GM23338 (cell line): Measurements from ENCODE around the gene ETFA. TPM values are rescaled to one million over a fixed set of nuclear protein-coding genes. Genes with fewer than 3 reads are reported as not detected.

ENCODE experiments used
- ATAC-seq: fragments of 200-7000 bp; cut with Tn5 transposase; 3 replicates; pipeline ENCODE4 v1.9.1; 2020
- DNase-seq: peaks from one replicate; pipeline ENCODE4 v3.0.0-alpha.2; 2015; ENCODE audit warnings: low spot score
- H2AFZ ChIP-seq: fragments of 200-600 bp; sonication (generic); 2 replicates; pipeline ENCODE4 v1.8.0; 2016; ENCODE audit warnings: antibody characterized with exemption, mild to moderate bottlenecking, moderate library complexity
- H3F3A ChIP-seq: fragments of 200-600 bp; sonication (generic); replicated peaks from 2 replicates; pipeline ENCODE4 v1.8.0; 2017; ENCODE audit warnings: antibody characterized with exemption, mixed run types, low read depth
- H3K27ac ChIP-seq: fragments of 200-600 bp; sonication (generic); 2 replicates; pipeline ENCODE4 v1.6.1; 2016; ENCODE audit warnings: low read depth
- H3K27me3 ChIP-seq: fragments of 200-600 bp; sonication (generic); 2 replicates; pipeline ENCODE4 v1.8.0; 2016; ENCODE audit warnings: mild to moderate bottlenecking, mixed run types, moderate library complexity; ENCODE audit not compliant: insufficient read depth
- H3K36me3 ChIP-seq: fragments of 200-600 bp; sonication (generic); 2 replicates; pipeline ENCODE4 v1.8.0; 2016; ENCODE audit warnings: mild to moderate bottlenecking; ENCODE audit not compliant: insufficient read depth
- H3K4me1 ChIP-seq: fragments of 200-600 bp; sonication (generic); 2 replicates; pipeline ENCODE4 v1.8.0; 2016; ENCODE audit warnings: mild to moderate bottlenecking, moderate library complexity; ENCODE audit not compliant: insufficient read depth
- H3K4me2 ChIP-seq: fragments of 200-600 bp; sonication (generic); 2 replicates; pipeline ENCODE4 v1.7.1; 2017; ENCODE audit warnings: mixed run types
- H3K4me3 ChIP-seq: fragments of 200-600 bp; sonication (generic); 2 replicates; pipeline ENCODE4 v1.6.1; 2016; ENCODE audit warnings: mixed run types
- H3K79me2 ChIP-seq: fragments of 200-600 bp; sonication (generic); replicated peaks from 2 replicates; pipeline ENCODE4 v1.8.0; 2017; ENCODE audit warnings: mild to moderate bottlenecking; ENCODE audit not compliant: insufficient read depth
- H3K9me2 ChIP-seq: fragments of 200-600 bp; sonication (generic); 2 replicates; pipeline ENCODE4 v1.8.0; 2017; ENCODE audit not compliant: insufficient read depth
- H4K20me1 ChIP-seq: fragments of 200-600 bp; sonication (generic); replicated peaks from 2 replicates; pipeline ENCODE4 v1.8.0; 2017; ENCODE audit warnings: mild to moderate bottlenecking; ENCODE audit not compliant: insufficient read depth
- H3K27ac Mint-ChIP-seq: 2 replicates; pipeline ENCODE4 v1.8.0; 2020; ENCODE audit warnings: inconsistent platforms, mild to moderate bottlenecking, moderate library complexity, mixed read lengths
- H3K27me3 Mint-ChIP-seq: 3 replicates; pipeline ENCODE4 v1.8.0; 2022; ENCODE audit warnings: low read depth, mild to moderate bottlenecking, moderate library complexity, mixed read lengths, inconsistent platforms; ENCODE audit not compliant: insufficient read depth, poor library complexity
- H3K36me3 Mint-ChIP-seq: 3 replicates; pipeline ENCODE4 v1.8.0; 2021; ENCODE audit warnings: low read depth, mild to moderate bottlenecking, inconsistent platforms, moderate library complexity, mixed read lengths
- H3K4me1 Mint-ChIP-seq: 3 replicates; pipeline ENCODE4 v1.8.0; 2020; ENCODE audit warnings: mild to moderate bottlenecking, inconsistent platforms, mixed read lengths
- H3K4me3 Mint-ChIP-seq: 3 replicates; pipeline ENCODE4 v1.8.0; 2021; ENCODE audit warnings: moderate library complexity, mild to moderate bottlenecking, inconsistent platforms, mixed read lengths
- H3K9me3 Mint-ChIP-seq: 3 replicates; pipeline ENCODE4 v1.8.0; 2020; ENCODE audit warnings: moderate library complexity, mild to moderate bottlenecking, inconsistent platforms, mixed read lengths
- CREB1 ChIP-seq: fragments of 250-450 bp; sonication (Bioruptor Pico); IDR thresholded peaks from 2 replicates; pipeline ENCODE4 v1.5.0; 2020; ENCODE audit warnings: low read depth, mild to moderate bottlenecking, moderate library complexity
- EZH2 ChIP-seq: fragments of 200-600 bp; sonication (generic); IDR thresholded peaks from one replicate; pipeline ENCODE4 v1.8.0; 2017; ENCODE audit warnings: antibody characterized with exemption, mild to moderate bottlenecking, low read depth; ENCODE audit not compliant: unreplicated experiment
- EZH2phosphoT487 ChIP-seq: fragments of 200-600 bp; sonication (generic); IDR thresholded peaks from one replicate; pipeline ENCODE4 v1.8.1; 2018; ENCODE audit warnings: antibody characterized with exemption; ENCODE audit not compliant: unreplicated experiment
- POLR2AphosphoS5 ChIP-seq: IDR thresholded peaks from 2 replicates; pipeline ENCODE4 v1.6.1; 2016; ENCODE audit warnings: antibody characterized with exemption, low read depth
- ZNF114 ChIP-seq: fragments of 250-450 bp; sonication (Bioruptor Pico); IDR thresholded peaks from 2 replicates; pipeline ENCODE4 v1.5.0; 2020; ENCODE audit warnings: mild to moderate bottlenecking, moderate library complexity
- ZNF331 ChIP-seq: fragments of 250-450 bp; sonication (Bioruptor Pico); IDR thresholded peaks from 2 replicates; pipeline ENCODE4 v1.5.0; 2020; ENCODE audit warnings: low read depth, mild to moderate bottlenecking, moderate library complexity
- polyA plus RNA-seq: library from polyadenylated mRNA; unstranded; fragments of >200 nt; fragmentation: Nextera tagmentation; extraction: Ambion mirVana; gene quantifications from 2 replicates; pipeline ENCODE4 v1.2.1, GENCODE V29; 2016
- total RNA-seq: library from RNA; depleted of rRNA; stranded (reverse); fragments of >200 nt; shearing (Covaris generic); gene quantifications from 2 replicates; pipeline ENCODE4 v1.2.3, GENCODE V29; 2014
- TF ChIP-seq, protein P1 (sequence below), 2 experiments: fragments of 200-600 bp in 1 of 2; sonication (generic) in 1 of 2; conservative IDR thresholded peaks; 2 replicates each; pipeline versions ENCODE4 v1.5.1 to v1.6.1; 2016 to 2017; ENCODE audit warnings: antibody characterized with exemption in 2 of 2, low read depth in 2 of 2, mild to moderate bottlenecking in 2 of 2, moderate library complexity in 1 of 2
- TF ChIP-seq, protein P2 (sequence below): fragments of 250-450 bp; sonication (Bioruptor Pico); IDR thresholded peaks from 2 replicates; pipeline ENCODE4 v1.5.0; 2020; ENCODE audit warnings: mild to moderate bottlenecking, moderate library complexity
- TF ChIP-seq, protein P3 (sequence below): IDR thresholded peaks from one replicate; pipeline ENCODE4 v1.6.1; 2018; ENCODE audit warnings: antibody characterized with exemption; ENCODE audit not compliant: unreplicated experiment
- TF ChIP-seq, protein P4 (sequence below): IDR thresholded peaks from 2 replicates; pipeline ENCODE4 v1.6.1; 2016; ENCODE audit warnings: antibody characterized with exemption

ETFA gene
- total and polyA plus RNA-seq, 2 experiments from 2014 or later, result 52.9 to 69.1 TPM

DNA sequence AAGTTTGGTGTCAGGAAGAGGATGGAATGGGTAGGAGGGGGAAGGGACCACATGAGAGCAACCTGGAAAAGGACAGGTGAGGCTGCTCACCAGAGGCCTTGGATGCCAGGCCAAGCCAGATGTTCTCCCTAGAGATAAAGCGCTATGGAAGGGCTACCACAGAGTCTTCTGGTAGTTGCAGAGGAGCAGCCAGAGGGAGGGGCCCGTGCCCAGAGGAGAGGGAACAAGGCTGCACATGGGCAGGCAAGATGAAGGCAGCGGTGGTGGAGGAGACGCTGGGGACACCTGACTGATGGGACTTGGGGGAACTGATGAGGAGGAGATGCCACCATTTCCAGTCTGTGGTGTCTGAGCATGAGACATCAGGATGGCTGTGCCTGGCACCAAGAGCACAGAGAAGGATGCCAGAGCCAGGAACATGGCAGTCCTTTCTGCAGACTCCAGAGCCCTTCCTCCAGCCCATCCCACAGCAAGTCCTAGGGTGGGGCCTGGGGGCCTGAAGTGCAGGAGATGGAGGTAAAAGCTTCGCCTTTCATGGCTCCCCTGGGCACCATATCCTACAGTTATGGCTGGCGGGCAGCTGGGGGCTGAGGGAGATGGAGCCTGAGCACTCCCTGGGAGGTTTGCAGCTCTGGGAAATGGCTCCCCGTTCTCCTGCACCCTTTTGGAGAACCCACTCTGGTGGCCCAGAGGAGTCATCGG lies 103.0 kb downstream of the ETFA start:
- Histone ChIP-seq H3K4me3 (no peak overlapping the region), H3K9me2 (0 out of 2 replicates have a peak, but pooled peaks cover 4% of the 10 kb centered on the region), H4K20me1 (no peaks in the 10 kb centered on the region; the same call in 1 of the 2 replicates), H3F3A (no peaks in the 10 kb centered on the region), H3K4me2 (no peak overlapping the region), H2AFZ (no peak overlapping the region), H3K27me3 (no peaks in the 10 kb centered on the region), H3K79me2 (no peaks in the 10 kb centered on the region), H3K4me1 (no peaks in the 10 kb centered on the region), H3K27ac (no peak overlapping the region), H3K36me3 (no peaks in the 10 kb centered on the region)
- Mint-ChIP-seq H3K4me3 (no peak overlapping the region), H3K27ac (no peak overlapping the region), H3K4me1 (no peaks in the 10 kb centered on the region; the same call in 1 of the 3 replicates), H3K27me3 (peaks cover 8% of the 10 kb centered on the region), H3K36me3 (no peaks in the 10 kb centered on the region; the same call in 2 of the 3 replicates), H3K9me3 (no peaks in the 10 kb centered on the region)
- ATAC-seq (no peak), DNase-seq (no peak)
- TF ChIP-seq, protein P1, sequence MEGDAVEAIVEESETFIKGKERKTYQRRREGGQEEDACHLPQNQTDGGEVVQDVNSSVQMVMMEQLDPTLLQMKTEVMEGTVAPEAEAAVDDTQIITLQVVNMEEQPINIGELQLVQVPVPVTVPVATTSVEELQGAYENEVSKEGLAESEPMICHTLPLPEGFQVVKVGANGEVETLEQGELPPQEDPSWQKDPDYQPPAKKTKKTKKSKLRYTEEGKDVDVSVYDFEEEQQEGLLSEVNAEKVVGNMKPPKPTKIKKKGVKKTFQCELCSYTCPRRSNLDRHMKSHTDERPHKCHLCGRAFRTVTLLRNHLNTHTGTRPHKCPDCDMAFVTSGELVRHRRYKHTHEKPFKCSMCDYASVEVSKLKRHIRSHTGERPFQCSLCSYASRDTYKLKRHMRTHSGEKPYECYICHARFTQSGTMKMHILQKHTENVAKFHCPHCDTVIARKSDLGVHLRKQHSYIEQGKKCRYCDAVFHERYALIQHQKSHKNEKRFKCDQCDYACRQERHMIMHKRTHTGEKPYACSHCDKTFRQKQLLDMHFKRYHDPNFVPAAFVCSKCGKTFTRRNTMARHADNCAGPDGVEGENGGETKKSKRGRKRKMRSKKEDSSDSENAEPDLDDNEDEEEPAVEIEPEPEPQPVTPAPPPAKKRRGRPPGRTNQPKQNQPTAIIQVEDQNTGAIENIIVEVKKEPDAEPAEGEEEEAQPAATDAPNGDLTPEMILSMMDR (conservative IDR thresholded peaks at IDR 0.05; ENCODE audit: low read depth in 2 of 2), result no peak
- TF ChIP-seq EZH2phosphoT487 (no peak), ZNF114 (no peak), CREB1 (no peak), ZNF331 (no peak), POLR2AphosphoS5 (no peak), EZH2 (no peak)
- TF ChIP-seq, protein P2, sequence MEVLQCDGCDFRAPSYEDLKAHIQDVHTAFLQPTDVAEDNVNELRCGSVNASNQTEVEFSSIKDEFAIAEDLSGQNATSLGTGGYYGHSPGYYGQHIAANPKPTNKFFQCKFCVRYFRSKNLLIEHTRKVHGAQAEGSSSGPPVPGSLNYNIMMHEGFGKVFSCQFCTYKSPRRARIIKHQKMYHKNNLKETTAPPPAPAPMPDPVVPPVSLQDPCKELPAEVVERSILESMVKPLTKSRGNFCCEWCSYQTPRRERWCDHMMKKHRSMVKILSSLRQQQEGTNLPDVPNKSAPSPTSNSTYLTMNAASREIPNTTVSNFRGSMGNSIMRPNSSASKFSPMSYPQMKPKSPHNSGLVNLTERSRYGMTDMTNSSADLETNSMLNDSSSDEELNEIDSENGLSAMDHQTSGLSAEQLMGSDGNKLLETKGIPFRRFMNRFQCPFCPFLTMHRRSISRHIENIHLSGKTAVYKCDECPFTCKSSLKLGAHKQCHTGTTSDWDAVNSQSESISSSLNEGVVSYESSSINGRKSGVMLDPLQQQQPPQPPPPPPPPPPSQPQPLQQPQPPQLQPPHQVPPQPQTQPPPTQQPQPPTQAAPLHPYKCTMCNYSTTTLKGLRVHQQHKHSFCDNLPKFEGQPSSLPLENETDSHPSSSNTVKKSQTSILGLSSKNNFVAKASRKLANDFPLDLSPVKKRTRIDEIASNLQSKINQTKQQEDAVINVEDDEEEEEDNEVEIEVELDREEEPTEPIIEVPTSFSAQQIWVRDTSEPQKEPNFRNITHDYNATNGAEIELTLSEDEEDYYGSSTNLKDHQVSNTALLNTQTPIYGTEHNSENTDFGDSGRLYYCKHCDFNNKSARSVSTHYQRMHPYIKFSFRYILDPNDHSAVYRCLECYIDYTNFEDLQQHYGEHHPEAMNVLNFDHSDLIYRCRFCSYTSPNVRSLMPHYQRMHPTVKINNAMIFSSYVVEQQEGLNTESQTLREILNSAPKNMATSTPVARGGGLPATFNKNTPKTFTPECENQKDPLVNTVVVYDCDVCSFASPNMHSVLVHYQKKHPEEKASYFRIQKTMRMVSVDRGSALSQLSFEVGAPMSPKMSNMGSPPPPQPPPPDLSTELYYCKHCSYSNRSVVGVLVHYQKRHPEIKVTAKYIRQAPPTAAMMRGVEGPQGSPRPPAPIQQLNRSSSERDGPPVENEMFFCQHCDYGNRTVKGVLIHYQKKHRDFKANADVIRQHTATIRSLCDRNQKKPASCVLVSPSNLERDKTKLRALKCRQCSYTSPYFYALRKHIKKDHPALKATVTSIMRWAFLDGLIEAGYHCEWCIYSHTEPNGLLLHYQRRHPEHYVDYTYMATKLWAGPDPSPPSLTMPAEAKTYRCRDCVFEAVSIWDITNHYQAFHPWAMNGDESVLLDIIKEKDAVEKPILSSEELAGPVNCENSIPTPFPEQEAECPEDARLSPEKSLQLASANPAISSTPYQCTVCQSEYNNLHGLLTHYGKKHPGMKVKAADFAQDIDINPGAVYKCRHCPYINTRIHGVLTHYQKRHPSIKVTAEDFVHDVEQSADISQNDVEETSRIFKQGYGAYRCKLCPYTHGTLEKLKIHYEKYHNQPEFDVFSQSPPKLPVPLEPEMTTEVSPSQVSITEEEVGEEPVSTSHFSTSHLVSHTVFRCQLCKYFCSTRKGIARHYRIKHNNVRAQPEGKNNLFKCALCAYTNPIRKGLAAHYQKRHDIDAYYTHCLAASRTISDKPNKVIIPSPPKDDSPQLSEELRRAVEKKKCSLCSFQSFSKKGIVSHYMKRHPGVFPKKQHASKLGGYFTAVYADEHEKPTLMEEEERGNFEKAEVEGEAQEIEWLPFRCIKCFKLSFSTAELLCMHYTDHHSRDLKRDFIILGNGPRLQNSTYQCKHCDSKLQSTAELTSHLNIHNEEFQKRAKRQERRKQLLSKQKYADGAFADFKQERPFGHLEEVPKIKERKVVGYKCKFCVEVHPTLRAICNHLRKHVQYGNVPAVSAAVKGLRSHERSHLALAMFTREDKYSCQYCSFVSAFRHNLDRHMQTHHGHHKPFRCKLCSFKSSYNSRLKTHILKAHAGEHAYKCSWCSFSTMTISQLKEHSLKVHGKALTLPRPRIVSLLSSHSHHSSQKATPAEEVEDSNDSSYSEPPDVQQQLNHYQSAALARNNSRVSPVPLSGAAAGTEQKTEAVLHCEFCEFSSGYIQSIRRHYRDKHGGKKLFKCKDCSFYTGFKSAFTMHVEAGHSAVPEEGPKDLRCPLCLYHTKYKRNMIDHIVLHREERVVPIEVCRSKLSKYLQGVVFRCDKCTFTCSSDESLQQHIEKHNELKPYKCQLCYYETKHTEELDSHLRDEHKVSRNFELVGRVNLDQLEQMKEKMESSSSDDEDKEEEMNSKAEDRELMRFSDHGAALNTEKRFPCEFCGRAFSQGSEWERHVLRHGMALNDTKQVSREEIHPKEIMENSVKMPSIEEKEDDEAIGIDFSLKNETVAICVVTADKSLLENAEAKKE (CRISPR knock-in tag), result no peak
- TF ChIP-seq, protein P3, sequence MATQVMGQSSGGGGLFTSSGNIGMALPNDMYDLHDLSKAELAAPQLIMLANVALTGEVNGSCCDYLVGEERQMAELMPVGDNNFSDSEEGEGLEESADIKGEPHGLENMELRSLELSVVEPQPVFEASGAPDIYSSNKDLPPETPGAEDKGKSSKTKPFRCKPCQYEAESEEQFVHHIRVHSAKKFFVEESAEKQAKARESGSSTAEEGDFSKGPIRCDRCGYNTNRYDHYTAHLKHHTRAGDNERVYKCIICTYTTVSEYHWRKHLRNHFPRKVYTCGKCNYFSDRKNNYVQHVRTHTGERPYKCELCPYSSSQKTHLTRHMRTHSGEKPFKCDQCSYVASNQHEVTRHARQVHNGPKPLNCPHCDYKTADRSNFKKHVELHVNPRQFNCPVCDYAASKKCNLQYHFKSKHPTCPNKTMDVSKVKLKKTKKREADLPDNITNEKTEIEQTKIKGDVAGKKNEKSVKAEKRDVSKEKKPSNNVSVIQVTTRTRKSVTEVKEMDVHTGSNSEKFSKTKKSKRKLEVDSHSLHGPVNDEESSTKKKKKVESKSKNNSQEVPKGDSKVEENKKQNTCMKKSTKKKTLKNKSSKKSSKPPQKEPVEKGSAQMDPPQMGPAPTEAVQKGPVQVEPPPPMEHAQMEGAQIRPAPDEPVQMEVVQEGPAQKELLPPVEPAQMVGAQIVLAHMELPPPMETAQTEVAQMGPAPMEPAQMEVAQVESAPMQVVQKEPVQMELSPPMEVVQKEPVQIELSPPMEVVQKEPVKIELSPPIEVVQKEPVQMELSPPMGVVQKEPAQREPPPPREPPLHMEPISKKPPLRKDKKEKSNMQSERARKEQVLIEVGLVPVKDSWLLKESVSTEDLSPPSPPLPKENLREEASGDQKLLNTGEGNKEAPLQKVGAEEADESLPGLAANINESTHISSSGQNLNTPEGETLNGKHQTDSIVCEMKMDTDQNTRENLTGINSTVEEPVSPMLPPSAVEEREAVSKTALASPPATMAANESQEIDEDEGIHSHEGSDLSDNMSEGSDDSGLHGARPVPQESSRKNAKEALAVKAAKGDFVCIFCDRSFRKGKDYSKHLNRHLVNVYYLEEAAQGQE, result no peak
- TF ChIP-seq, protein P4, sequence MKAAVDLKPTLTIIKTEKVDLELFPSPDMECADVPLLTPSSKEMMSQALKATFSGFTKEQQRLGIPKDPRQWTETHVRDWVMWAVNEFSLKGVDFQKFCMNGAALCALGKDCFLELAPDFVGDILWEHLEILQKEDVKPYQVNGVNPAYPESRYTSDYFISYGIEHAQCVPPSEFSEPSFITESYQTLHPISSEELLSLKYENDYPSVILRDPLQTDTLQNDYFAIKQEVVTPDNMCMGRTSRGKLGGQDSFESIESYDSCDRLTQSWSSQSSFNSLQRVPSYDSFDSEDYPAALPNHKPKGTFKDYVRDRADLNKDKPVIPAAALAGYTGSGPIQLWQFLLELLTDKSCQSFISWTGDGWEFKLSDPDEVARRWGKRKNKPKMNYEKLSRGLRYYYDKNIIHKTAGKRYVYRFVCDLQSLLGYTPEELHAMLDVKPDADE, result no peak
